CD4-positive, alpha-beta T cell treated with Interleukin-12 subunit alpha and Interleukin-12 subunit beta, for 1 hour (primary cell): ENCODE results near the gene NGEF.

Experiments
- DNase-seq: peaks from one replicate; pipeline ENCODE4 v3.0.0-alpha.2; 2020

Gene NGEF

DNA sequence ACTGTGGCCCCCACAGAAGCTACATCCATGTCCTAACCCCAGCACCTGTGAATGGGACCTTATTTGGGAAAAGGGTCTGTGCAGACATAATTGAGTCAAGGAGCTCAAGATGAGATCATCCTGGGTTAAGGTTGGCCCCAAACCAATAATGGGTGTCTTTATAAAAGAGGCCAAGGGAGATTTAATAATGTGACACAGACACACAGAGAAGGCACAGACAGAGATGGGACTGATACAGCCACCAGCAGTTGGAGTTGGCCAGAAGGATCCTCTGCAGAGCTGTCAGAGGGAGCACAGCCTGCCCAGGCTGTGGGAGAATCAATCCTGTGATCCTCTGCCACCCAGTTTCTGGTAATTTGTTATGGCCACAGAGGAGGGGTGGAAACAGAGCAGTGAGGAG lies 116.9 kb downstream of the NGEF start:
- no peak for DNase-seq

DNA sequence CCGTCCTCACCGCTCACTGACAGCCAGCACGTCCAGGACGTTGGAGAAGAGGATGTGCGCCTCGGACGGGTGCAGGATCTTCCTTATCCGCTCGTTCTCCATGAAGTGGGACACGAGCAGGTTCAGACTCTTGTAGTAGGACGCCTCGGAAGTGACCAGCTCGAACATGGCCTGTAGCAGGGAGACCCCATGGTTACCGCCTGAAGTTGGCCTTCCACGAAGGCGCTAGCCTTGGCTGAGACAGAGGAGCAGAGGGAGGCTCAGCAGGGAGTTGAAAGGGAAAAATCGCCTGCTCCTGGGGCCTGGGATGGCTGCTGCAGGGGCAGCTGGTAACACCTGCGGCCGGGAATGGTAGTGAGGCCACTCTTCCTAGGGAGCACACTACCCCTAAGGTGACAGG lies 118.3 kb downstream of the NGEF start:
- no peak for DNase-seq

DNA sequence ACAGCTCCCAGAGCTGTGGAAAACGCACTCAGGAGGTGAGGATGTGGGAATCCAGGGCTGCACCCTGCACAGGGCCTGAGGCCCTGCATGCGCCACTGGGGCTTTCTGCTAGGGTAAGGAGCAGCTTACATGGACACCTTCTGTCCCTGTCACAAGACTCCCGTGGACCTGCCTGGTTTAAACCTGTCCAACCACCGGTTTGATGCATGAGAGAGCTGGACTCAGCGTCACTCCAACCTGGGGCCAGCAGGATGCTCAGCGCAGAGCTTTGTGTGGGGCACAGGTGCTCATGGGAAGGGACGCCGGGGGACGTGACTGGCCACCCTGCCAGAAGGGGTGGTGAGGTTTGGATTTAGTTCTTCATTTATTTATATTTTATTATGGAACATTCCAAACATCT lies 118.8 kb downstream of the NGEF start:
- no peak for DNase-seq

DNA sequence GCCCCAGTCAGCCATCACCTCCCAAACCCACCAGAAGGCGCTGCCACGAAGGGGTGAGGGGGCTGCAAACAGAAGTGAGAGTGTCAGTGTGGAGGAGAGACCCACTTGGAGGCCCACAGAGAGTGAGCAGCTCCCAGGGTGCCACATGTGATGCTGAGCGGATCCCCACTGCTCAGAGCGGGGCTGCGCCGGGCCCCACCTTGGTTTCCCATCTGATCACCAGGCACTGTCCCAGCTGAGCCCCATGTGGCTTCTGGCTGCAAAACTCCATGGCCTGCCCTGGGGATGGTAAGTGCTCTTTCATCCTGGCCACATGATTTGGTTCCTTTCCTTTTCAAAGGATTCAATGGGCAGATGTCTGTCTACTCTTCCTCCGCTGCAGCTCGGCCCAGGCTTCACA lies 119.2 kb downstream of the NGEF start:
- no peak for DNase-seq

DNA sequence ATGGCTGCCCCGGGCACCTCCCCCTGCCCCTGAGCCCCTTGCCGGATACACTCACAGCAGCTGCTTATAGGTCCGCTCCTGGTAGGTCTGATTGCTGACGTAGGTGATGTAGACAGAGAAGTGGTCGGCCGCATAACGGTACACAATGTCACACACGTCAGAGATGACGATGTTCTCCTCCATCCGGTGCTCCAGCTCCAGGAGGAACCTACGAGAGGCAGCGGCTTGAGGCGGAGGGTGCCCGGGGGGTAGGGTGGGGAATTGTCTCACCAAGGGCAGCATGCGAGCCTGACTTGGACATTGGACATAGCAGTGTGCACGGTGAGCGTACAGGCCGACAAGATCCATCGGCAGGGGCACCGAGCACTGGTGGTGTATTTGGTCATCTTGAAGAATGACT lies 120.2 kb downstream of the NGEF start:
- no peak for DNase-seq

DNA sequence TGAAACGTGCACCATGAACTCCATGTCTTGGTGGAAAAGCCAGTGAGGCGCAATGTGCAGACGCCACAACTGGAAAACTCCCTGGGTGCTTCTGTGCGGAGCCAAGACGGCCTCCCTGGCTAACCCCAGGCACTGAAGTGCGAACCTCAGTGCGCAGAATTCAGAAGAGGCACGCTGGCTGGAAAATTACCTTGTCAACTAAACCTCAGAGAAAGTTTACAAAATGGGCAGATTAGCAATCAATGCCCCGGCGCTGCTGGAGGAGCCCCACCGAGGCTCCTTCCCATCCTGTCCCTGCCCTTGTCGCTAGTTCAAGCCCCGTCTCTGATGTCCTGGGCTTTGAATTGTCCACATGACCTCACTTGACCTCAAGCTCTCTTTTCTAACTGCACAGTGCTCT lies 120.8 kb downstream of the NGEF start:
- DNase-seq, result no peak

DNA sequence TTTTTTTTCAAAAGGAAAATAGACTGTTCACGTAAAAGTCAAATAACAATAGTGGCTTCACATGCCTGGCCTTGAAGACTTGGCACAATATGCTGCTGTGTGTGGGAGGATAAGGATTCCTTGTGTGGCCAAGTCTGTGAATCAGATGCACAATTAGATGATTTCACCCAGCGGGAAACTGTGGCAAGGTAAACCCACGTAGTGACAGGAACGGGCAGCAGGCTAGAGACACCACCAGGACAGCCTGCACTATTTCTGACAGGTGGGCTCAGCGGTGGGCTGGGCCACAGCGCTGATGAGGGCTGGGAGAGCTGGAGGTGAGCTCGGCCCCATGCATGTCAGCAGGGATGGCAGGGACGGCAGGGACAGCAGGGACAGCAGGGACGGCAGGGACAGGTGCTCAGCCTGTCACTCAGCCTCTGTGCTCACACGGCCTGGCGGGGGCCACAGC lies 121.4 kb downstream of the NGEF start:
- no peak for DNase-seq

DNA sequence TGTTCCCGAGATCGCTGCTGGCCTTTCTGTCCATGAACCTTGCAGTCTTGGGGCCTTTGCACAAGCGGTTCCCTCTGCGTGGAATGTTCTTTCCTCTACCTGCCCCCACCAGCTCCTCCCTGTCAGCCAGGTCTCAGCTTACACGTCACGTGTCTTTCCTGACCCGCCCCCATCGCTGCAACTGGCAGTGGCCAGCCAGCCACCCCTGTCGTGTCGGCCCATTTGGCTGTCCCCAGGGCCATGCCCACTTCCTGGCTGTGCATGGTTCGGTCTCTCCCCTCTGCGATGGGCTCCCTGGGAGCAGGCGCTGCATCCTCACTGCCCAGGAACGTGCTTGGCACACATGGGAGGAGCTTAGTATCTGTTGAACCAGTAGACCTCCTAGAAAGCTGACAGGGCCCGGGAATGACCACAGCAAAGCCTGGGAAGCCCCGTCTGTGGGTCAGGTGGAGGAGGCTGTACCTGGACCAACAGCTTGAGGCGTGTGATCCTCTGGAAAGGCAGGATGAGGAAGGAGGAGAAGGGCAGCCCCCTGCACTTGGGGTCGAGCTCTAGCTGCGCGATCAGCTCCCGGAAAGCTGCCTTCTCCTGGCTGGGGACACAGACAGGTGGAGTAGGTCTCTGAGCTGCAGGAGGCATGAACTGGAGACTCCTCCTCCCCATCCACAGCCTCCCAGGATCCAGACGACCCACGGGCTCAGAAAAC lies 122.0 kb downstream of the NGEF start:
- DNase-seq, result no peak

DNA sequence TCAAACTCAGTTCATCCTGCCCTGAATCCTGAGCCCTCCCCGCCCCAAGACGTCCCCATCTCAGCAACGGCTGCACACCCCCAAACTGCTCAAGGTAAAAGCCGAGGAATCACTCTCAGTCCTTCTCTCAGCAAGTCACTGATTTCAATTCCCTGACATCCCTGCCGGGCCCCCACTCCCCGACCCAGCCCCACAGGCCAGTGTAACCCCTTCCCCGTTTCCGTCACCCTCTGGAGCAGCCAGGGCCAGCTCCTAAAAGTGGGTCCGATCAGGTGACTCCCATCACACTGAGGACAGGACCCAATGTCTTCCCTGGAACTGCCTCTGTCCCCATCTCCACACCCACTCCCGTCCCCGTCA lies 122.5 kb downstream of the NGEF start:
- DNase-seq, result no peak

DNA sequence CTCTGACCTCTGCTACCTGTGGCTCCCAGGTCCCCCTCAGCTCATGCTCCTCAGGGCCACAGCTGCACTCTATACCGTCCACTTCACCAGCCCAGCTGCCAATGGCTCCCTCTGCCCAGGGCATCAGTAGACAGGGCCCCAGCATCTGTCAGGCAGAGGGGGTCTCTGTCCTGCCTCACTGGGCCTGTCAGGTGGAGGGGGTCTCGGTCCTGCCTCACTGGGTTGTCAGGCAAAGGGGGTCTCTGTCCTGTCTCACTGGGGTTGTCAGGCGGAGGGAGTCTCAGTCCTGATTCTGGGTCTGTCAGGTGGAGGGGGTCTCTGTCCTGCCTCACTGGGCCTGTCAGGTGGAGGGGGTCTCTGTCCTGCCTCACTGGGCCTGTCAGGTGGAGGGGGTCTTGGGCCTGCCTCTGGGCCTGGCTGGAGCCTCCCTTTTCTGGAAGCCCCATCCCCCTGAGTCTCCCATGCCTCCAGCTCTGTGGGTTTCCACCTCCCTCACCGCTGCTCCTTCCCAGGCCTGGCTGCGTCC lies 123.1 kb downstream of the NGEF start:
- DNase-seq, result no peak

DNA sequence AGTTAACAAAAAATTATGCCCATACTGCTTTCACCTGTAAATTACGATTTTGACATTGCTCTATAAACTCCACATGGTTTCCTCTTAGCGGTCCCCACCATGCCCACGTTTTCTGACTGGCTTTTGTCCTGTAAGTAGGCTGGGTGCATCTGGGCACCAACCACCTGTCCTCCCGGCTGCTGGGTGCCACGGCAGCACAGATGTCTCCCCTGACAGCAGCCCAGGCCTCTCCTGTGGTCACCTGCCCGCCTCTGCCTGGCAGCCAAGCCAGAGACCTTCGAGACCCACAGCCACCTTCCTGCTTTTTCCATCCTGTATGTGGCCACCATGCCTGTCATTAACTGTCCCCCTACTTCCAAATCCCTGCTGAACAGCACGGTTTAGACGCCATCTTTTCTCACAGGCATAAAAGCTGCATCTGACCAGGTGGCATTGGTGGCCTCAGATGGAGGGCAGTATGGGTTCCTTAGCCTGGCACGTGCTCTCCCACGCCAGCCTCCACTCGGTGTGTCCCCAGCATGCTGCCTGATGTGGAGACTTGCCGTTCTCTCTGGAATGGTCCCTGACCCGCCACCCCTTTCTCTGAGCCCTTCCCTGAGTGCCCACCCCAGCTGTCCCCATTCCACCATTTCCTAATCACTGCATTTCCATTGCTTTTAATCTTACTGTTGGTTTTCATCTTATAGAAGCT lies 124.1 kb downstream of the NGEF start:
- no peak for DNase-seq

DNA sequence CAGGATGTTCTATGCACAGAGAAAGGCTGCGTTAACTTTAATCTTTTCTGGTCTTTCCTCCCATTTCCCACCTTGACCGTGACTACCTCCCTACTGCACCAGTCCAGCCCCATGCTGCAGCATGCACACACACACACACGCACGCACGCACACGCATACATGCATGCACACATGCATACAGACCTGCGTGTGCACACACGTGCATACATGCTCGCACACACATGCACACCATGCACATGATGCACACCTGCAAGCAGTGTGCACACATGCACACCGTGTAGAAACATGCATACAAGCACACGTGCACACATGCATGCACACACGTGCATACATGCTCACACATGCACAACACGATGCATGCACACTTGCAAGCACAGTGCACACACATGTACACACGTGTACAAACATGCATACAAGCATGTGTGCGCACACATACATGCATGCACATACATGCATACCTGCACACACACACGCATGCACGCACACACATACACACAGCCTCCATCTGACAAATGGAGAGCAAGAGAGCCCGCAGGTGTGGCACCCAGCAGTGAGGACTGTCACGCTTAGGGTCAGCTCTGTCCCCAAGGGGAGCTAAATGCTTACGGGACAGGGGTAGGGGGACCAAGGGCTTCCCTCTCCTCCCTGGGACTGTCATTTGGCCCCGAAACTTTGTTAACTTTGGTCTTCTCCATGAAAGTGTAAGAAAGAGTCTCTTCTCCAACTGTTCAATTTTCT lies 124.8 kb downstream of the NGEF start:
- no peak for DNase-seq

DNA sequence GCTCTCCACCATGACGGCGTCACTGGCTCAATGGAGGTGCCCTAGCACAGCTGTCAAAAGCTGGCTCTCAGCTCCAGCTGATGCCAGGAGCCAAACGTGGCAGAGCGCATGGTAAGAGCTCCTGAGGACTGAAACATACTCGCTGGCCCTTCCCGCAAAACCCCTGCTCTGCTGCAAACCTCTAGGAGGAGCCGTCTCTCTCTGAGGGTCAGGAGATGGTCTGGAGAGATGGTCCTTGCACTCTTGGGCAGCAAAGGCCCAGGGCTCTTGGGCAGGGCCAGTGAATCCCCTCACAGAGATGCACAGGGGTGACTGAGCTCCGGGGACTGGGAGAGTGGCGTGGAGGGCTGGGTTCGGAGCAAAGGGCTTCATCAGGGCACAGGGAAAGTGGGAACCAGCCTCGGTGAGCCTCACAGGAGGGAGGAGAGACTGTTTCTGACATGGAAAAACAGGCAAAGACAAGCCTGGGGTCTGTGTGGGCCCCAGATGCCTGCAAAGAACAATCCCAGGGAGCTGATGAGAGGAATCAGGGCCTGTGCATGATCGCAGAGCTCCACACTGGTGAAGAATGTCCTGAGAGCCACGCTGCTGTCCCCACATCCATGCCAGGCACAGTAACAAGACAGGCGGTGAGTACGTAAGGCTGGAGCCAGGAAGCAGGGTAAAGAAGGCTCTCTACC lies 125.7 kb downstream of the NGEF start:
- no peak for DNase-seq

DNA sequence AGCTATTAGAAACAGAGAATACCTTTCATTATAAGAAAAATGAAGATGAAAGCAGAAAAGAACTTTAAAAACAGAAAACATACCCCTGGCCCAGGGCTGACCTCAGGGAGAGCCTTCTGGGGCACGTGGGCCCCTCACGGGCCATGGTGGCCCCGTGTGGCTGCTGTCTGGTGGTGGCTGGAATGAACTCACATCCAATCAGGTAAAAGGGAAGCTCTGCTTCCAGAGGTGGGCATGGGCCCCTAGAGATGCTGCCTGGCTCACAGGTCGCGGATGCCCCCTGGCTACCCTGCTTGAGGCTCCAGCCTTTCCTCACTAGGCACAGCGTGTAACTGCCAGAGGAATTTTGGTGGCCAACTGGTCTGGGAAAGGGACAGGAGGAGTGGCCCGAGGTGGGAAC lies 126.4 kb downstream of the NGEF start:
- no peak for DNase-seq

DNA sequence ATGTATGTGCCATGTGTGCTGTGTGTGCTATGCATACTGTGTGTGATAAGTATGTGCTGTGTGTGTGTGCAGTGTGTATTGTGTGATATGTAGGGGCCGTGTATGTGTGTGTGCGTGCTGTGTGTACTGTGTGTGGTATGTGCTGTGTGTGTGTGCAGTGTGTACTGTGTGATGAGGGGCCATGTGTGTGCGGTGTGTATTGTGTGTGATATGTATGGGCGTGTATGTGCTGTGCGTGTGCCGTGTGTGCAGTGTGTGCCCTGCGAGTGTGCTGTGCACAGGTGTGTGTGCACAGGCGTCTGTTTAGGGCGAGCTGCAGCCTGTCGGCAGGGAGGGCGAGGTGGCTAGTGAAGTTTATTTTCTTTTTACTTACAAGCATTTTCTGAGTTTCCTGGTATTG lies 126.9 kb downstream of the NGEF start:
- no peak for DNase-seq

DNA sequence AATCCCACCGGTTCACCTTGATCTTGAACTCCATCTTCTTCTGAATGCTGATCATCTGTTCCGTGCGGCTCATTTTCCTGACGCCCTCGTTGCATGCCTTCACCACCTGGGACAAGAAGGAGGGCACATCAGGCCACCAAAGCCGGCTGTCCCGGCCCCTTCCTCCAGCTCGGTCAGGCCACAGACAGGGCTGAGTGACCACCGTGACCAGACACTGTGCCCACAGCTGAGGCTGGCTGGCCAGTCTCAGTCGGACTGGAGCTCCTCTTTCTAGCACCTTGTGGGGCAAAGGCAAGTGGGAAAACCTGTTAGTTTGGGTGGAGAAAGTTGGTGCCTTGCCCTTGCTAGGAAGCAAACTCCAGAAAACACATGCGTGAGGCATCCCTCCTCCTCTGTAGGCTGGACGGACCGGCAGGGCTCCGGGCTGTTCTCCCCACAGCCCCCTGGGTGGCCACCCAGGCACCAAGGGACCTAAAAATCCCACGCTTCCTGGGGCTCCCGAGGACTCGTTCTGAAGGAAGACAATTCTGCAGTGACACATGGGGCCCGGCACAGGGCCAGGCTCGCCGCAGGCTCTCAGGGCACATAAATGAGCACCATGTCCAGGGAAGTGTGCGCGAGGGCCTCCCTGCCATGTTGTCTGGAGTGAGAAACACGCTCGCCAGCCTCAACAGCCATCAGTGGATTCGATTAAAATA lies 127.6 kb downstream of the NGEF start:
- no peak for DNase-seq

DNA sequence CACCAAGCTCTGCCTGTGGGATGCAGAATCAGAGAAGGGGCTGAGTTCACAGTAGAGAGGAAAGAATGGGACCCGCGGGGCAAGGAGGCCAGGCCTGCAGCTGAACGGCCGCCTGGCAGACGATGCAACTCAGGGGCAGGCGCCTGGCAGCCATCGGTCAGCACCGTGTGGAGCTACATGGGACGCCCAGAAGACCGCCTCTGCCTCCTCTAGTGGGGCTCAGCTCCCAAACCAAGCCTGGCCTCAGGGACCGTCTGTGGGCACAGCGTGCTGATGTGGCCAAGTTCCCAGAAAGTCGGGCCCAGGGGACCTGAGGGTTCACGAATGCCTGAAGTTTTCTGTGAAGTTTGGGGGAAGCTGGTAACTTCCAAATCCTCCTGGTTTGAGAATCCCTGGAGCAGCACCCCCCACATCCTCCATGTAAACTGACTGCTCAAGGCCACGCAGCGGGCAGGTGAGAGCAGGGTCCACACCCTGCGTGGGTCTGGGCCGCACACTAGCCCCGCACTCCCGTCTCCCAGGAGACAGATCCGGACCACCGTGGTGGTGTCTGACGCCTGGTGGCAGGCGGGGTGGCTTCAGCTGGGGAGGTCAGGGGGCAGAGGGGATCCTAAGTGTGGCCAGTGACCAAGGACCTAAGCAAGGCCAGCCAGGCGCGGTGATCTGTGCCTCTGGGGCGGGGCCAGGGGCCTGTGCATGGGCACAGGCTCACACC lies 128.3 kb downstream of the NGEF start:
- no peak for DNase-seq

DNA sequence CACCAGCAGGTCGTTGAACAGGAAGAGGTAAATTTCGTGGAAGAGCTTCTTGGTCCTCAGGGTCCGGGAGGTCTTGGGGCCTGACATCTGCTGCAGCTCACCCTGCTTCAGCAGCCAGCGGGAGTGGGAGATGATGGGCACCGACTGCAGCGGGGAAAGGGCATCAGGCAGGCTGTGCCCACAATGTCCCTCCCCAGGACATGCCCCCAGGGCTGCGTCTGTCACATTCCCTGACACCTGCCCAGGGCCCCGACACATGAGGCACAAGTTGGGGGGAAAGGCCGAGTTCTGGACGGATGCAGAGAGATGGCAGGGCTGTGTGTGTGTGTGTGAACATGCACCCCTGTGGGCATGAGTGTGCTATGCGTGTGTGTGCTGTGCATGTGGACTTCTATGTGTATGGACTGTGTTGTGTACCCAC lies 129.0 kb downstream of the NGEF start:
- DNase-seq, result no peak

DNA sequence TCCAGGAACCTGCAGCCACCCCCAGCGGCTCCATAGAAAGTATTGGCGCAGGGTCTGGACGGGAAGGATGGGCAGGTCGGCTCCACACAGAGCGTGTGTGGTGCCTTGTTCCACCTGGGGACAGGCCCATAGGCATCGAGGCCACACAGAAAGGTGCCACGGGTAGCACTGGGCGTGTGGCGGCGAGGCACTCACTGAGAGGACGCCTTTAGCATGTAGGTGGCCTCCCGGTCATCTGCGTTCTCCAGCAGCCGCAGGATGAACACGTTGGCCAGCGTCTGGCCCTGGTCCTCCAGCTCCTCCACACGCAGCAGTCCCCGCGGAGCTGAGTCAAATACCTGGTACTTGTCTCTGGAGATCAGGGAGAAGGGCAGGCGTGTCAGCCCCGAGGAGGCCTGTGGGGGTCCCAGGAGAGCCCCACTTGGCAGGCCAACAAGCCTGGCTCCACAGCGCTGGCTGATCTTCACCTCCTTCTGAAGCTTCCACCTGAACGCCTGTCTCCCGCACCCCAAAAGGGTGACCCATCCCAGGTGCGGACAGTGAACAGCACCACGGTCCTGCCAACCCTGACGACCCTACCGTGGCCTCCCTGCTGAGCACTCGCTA lies 129.8 kb downstream of the NGEF start:
- DNase-seq, result no peak

DNA sequence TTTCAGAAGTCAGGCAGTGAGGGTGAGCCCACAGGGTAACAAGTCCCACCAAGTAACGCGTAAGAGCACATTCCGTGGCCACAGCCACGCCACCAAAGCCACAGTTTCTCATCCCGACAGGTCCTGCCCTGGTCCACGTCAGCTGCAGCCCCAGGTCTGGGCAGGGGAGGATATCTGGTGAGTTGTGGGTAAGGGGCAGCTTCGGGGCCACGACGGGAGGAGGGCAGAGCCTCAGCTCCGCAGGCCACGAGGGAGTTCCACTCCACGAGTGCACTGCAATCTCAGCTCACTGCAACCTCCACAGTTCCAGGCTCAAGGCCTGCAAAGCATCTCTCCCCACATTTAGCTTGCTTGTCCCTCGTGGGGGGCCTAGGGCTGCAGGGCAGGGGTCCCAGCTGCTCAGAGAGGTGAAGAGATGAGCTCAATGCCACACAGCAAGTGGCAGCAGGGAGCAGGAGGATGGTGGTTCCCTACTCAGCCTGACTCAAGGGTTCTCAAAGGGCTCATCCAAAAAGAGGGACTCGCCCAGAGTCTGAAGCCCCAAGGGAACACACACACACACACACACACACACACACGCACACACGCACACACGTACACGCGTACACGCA lies 130.4 kb downstream of the NGEF start:
- DNase-seq, result no peak

DNA sequence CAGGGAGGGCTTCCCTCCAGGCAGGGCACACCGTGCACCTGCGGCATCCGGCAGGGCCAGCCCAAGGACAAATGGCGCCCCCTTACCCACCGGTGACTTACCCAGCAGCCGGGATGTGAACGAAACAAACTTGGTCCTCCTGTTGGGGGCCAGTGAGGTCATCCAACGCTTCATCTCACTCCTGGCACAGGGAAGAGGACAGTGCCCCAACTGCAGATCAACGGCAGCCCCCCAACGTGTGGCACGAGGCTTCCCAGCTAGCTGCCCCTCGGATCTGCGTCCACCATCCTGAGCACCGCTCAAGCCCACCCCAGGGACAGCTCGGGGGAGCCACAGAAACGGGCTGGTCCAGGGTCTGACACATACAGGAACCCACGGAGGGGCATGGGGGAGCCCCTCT lies 131.0 kb downstream of the NGEF start:
- DNase-seq, result no peak
